Measurements from ENCODE around the gene PDE10A.

Gene PDE10A

DNA sequence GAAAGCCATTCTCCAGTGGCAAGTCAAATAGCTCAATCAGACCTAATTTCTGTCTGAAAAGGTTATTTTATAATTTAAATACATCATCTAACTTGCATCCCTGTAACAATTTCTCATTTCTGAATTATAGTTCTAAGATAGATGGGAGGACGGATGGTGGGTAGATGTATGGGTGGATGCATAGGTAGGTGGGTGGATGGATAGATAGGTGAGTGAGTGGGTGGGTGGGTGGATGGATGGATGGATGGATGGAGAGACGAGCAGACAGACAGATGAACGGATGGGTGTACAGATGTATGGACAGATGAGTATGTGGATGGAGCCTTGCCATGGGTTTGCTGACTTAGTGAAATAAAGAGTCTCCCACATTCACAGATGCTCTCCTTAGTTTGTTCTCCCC, 20.0 kb downstream of the PDE10A start:
- TF ChIP-seq, protein P1, sequence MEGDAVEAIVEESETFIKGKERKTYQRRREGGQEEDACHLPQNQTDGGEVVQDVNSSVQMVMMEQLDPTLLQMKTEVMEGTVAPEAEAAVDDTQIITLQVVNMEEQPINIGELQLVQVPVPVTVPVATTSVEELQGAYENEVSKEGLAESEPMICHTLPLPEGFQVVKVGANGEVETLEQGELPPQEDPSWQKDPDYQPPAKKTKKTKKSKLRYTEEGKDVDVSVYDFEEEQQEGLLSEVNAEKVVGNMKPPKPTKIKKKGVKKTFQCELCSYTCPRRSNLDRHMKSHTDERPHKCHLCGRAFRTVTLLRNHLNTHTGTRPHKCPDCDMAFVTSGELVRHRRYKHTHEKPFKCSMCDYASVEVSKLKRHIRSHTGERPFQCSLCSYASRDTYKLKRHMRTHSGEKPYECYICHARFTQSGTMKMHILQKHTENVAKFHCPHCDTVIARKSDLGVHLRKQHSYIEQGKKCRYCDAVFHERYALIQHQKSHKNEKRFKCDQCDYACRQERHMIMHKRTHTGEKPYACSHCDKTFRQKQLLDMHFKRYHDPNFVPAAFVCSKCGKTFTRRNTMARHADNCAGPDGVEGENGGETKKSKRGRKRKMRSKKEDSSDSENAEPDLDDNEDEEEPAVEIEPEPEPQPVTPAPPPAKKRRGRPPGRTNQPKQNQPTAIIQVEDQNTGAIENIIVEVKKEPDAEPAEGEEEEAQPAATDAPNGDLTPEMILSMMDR (conservative IDR thresholded peaks at IDR 0.05): no peak
- no peak for TF ChIP-seq ZFX (IDR thresholded peaks at IDR 0.05)
- no peak overlapping the region for H3K27ac ChIP-seq

GRCh38 chr6:165641672-165642156, 21.3 kb downstream of the PDE10A start:
- H3K27ac ChIP-seq: no peak overlapping the region
- TF ChIP-seq ZFX (IDR thresholded peaks at IDR 0.05): no peak
- TF ChIP-seq, protein P1 (conservative IDR thresholded peaks at IDR 0.05): no peak

DNA sequence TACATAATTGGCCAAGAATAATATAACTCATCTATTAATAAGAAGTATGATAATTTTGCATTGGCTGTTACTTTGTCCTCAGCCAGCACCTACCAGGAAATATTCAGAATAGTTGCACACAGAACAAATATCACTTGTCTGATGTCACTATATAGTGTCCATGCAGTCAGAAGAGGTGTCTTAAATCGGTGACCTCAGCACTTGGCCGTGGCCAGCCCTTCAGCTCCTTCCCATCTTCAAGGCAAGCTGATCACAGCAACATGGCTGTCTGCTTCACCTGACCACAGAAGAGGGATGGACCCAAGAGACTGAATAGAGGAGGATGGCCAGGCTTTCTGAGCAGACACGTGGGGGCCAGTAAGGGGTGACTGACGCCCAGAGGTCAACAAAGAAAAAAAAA, 22.2 kb downstream of the PDE10A start:
- TF ChIP-seq, protein P1 (conservative IDR thresholded peaks at IDR 0.05): no peak
- no peak for TF ChIP-seq ZFX (IDR thresholded peaks at IDR 0.05)
- no peak overlapping the region for H3K27ac ChIP-seq

- H3K27ac ChIP-seq: no peak overlapping the region
- TF ChIP-seq, protein P1 (conservative IDR thresholded peaks at IDR 0.05): no peak
- TF ChIP-seq ZFX (IDR thresholded peaks at IDR 0.05): no peak
These were observed 24.5 kb downstream of the PDE10A start for GRCh38 chr6:165638530-165638929.

GRCh38 chr6:165637586-165637985, 25.5 kb downstream of the PDE10A start:
- H3K27ac ChIP-seq: no peak overlapping the region
- TF ChIP-seq ZFX (IDR thresholded peaks at IDR 0.05): no peak
- TF ChIP-seq, protein P1 (conservative IDR thresholded peaks at IDR 0.05): no peak

DNA sequence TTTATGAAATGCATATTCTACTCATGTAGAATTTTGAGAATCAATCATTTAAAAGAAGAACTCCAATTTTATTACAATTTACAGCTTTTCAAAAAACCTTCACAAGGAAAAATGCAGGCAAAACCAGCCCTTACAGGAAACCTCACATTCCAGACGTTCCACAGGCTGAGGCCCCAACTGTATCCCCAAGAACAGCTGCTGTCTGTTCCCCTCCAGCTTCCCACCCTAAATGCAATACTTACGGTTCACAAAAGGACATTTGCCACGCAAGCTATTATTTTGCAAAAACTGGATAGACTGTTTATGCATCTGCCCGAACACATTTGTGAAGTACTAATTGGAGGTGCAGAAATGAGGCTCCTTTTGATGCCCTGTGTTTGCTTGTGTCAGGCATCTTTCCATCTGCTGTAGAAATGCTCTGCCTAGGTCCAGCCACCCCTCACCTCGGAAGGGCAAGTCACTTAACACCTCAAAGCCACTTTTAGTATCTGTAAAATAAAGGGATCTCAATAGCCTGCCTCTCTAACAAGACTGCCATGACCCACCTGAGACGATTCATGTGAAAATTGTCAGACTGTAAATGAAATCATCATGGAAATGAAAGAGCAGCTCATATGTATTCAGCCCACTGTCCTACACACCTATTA, 26.5 kb downstream of the PDE10A start:
- no peak for TF ChIP-seq ZFX (IDR thresholded peaks at IDR 0.05)
- TF ChIP-seq, protein P1 (conservative IDR thresholded peaks at IDR 0.05): no peak
- H3K27ac ChIP-seq: no peak overlapping the region

DNA sequence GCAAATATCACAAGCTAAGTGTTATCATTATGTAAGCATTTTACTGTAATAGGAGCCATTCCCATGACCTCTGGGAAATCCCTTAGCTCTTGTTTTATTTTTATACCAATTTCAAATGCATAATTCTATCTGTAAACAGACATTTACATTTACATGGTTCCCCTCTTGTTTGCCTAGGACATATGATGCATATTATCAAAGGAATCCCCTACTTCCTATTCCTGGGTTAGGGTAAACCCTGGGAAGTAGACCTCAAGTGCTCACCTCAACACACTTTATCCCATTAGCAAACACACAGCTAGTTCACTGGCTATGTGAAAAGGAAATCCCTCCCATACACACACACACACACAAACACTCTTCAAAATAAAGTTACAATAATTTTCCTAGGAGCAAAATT, 27.1 kb downstream of the PDE10A start:
- H3K27ac ChIP-seq: no peak overlapping the region
- TF ChIP-seq, protein P1 (conservative IDR thresholded peaks at IDR 0.05): no peak
- no peak for TF ChIP-seq ZFX (IDR thresholded peaks at IDR 0.05)
